ENCODE measurements around the gene PUS3. TPM values are rescaled to one million over a fixed set of nuclear protein-coding genes. Genes with fewer than 3 reads are reported as not detected.

The PUS3 gene
- total RNA-seq, 1 experiment from 2014 or later = 18.6 TPM

GRCh38 chr11:125903711-125904659 is 979 bp upstream of the PUS3 start, which contains the start of gene DDX25 (continued):
- TF ChIP-seq FOXJ3 (CRISPR knock-in tag; IDR thresholded peaks at IDR 0.05; ENCODE audit: borderline replicate concordance) (peak; percentile 67; the same call in 1 of the 2 replicates), ZNF671 (CRISPR knock-in tag; IDR thresholded peaks at IDR 0.05) (no peak), PRDM15 (CRISPR knock-in tag; IDR thresholded peaks at IDR 0.05) (peak; percentile 68), GTF2I (CRISPR knock-in tag; conservative IDR thresholded peaks at IDR 0.05) (no peak), ZNF281 (CRISPR knock-in tag; IDR thresholded peaks at IDR 0.05) (peak; percentile 99), ZBTB21 (CRISPR knock-in tag; IDR thresholded peaks at IDR 0.05; ENCODE audit: borderline replicate concordance) (peak; percentile 98), ZNF416 (CRISPR knock-in tag; IDR thresholded peaks at IDR 0.05) (no peak), E2F1 (CRISPR knock-in tag; IDR thresholded peaks at IDR 0.05) (peak; percentile 100), ZNF396 (CRISPR knock-in tag; IDR thresholded peaks at IDR 0.05; ENCODE audit: borderline replicate concordance) (0 out of 2 replicates have a peak, but pooled peaks have one; percentile 4), IRF2 (CRISPR knock-in tag; IDR thresholded peaks at IDR 0.05; ENCODE audit: borderline replicate concordance, low read depth) (peak; percentile 86; the same call in 1 of the 2 replicates), E2F5 (CRISPR knock-in tag; IDR thresholded peaks at IDR 0.05) (peak; percentile 99), MXD4 (CRISPR knock-in tag; IDR thresholded peaks at IDR 0.05; ENCODE audit: borderline replicate concordance) (no peak), TCF7 (CRISPR knock-in tag; IDR thresholded peaks at IDR 0.05; ENCODE audit: low read depth) (peak; percentile 97; the same call in 1 of the 2 replicates), ETV6 (CRISPR knock-in tag; IDR thresholded peaks at IDR 0.05) (peak; percentile 100)

- TF ChIP-seq NR3C1 (CRISPR knock-in tag; conservative IDR thresholded peaks at IDR 0.05; ENCODE audit: low read depth) = no peak
- TF ChIP-seq AR (CRISPR knock-in tag; IDR thresholded peaks at IDR 0.05) = no peak
- TF ChIP-seq ATF6 (CRISPR knock-in tag; IDR thresholded peaks at IDR 0.05) = no peak
- TF ChIP-seq ZNF396 (CRISPR knock-in tag; IDR thresholded peaks at IDR 0.05; ENCODE audit: borderline replicate concordance) = no peak
- DNase-seq (ENCODE audit: low spot score) (no peak), ATAC-seq (no peak)
- ChIA-PET POLR2A (interaction anchor here (0.6 to 1.1 kb wide), 3 partner anchors 10 to 440 kb away, joined by 3 to 16 read pairs (median 6); partner anchors contain the start of gene HYLS1), CTCF (interaction anchor here (0.6 to 2.4 kb wide), 11 partner anchors 12 to 469 kb away, joined by 3 to 24 read pairs (median 3); partner anchors contain the start of genes CHEK1 and HYLS1)
- peak overlapping the region; percentile 93 for H3K27ac Mint-ChIP-seq
- peaks cover 10% of the 10 kb centered on the region for H3K4me1 Mint-ChIP-seq
- H3K9me3 Mint-ChIP-seq = no peaks in the 10 kb centered on the region
- peaks cover 29% of the 10 kb centered on the region for H3K27me3 Mint-ChIP-seq (ENCODE audit: low read depth)
- peak overlapping the region; percentile 96 for H3K4me3 Mint-ChIP-seq
- peaks cover 21% of the 10 kb centered on the region for H3K36me3 Mint-ChIP-seq
Observed at GRCh38 chr11:125902277-125902926, 604 bp downstream of the PUS3 start.
